NCI-H2227 treated with DMSO at 0.1 percent for 48 hours (cell line): ENCODE data around the gene IFIT3.
"Not testable (repeated sequence)": the region's sequence is repeated elsewhere in the genome, so short reads cannot be mapped to it uniquely, and the experiment has no call there.

Source experiments
- DNase-seq: peaks from one replicate; lab custom pipeline; 2025; lab: John Stamatoyannopoulos, UW

IFIT3 gene

DNA sequence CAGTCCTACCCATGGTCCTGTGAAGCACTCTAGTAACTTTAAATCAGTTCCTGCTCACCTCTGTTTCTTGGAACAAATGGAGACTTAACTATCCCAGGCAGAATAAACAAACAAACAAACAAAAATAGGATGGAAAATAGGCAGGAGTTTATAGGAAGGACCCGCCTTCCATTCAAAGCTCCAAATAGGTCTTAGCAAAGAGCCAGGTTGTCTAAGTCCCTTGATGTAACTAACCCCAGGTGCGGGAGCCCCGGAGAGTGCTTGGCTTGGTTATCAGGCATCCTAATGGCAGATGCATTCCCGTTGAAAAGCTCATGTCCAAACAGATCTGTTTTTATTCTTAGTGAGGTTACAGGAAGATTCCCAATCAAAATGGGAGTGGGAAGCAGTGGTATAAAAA, 23.8 kb upstream of the IFIT3 start:
- no peak for DNase-seq

DNA sequence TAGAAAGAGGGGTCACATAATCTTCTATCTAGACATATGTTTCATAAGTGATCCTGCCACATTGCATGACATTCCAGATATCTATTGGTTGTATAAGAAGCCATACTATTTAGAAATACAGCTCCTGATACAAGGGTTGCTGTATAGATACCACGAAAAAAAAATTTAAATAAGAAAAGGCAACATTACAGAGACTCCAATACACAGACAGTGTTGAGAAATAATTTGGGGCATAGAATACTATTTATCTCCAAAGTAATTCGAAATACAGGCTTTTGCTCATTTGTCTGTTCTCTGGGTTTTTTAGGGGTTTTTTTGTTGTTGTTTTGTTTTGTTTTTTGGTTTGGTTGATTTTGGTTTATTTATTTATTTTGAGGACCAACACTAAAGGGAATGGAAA, 23.4 kb upstream of the IFIT3 start:
- no peak for DNase-seq

DNA sequence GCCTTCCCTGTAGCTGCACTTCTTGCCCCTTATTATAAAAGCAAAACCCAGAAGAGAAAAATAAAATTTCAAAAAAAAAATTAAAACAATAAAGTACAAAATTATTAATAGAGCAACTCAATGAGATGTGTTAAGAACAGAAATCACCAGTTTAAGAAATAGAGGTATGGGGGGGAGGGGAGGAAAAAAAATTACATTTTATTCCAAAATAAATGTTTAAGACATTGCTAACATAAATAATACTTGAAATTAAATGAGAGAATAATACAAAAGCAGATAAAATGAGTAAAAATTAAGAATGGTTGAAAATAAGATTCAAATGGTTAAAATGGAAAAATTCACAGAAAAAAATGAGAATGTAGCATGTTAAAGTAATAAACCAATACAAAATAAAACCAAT, 22.9 kb upstream of the IFIT3 start:
- no peak for DNase-seq

DNA sequence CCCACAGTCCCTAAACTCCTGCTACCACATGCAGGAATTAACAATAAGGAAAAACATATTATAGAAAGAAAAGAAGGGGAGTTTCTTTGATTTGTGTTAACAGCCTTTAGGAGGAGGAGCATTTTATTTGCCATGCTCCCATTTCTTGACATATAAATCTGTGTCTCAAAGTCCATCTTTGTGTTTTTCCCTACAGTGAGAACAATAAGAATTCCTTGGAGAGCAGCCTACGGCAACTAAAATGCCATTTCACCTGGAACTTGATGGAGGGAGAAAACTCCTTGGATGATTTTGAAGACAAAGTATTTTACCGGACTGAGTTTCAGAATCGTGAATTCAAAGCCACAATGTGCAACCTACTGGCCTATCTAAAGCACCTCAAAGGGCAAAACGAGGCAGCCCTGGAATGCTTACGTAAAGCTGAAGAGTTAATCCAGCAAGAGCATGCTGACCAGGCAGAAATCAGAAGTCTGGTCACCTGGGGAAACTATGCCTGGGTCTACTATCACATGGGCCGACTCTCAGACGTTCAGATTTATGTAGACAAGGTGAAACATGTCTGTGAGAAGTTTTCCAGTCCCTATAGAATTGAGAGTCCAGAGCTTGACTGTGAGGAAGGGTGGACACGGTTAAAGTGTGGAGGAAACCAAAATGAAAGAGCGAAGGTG, 21.9 kb upstream of the IFIT3 start:
- DNase-seq, result no peak

DNA sequence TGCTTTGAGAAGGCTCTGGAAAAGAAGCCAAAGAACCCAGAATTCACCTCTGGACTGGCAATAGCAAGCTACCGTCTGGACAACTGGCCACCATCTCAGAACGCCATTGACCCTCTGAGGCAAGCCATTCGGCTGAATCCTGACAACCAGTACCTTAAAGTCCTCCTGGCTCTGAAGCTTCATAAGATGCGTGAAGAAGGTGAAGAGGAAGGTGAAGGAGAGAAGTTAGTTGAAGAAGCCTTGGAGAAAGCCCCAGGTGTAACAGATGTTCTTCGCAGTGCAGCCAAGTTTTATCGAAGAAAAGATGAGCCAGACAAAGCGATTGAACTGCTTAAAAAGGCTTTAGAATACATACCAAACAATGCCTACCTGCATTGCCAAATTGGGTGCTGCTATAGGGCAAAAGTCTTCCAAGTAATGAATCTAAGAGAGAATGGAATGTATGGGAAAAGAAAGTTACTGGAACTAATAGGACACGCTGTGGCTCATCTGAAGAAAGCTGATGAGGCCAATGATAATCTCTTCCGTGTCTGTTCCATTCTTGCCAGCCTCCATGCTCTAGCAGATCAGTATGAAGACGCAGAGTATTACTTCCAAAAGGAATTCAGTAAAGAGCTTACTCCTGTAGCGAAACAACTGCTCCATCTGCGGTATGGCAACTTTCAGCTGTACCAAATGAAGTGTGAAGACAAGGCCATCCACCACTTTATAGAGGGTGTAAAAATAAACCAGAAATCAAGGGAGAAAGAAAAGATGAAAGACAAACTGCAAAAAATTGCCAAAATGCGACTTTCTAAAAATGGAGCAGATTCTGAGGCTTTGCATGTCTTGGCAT, 21.1 kb upstream of the IFIT3 start:
- no peak for DNase-seq

DNA sequence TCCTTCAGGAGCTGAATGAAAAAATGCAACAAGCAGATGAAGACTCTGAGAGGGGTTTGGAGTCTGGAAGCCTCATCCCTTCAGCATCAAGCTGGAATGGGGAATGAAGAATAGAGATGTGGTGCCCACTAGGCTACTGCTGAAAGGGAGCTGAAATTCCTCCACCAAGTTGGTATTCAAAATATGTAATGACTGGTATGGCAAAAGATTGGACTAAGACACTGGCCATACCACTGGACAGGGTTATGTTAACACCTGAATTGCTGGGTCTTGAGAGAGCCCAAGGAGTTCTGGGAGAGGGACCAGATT, 20.6 kb upstream of the IFIT3 start:
- DNase-seq, result no peak

DNA sequence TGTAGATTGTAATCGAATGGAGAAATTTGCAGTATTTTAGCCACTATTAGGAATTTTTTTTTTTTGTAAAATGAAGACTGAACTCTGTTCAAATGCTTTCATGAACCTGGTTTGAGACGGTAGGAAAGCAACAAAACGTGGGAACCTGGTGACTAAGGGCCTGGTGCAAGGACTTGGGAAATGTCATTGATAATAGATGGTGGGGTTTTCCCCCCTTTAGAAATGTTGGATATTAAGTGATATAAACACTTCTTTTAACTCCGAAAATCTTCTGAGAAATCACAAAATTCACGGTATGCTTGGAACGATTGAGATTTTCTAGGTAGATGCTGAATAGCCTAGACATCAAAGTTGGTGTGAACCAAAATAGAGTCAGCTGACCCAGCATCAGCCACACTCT, 19.5 kb upstream of the IFIT3 start:
- no peak for DNase-seq

DNA sequence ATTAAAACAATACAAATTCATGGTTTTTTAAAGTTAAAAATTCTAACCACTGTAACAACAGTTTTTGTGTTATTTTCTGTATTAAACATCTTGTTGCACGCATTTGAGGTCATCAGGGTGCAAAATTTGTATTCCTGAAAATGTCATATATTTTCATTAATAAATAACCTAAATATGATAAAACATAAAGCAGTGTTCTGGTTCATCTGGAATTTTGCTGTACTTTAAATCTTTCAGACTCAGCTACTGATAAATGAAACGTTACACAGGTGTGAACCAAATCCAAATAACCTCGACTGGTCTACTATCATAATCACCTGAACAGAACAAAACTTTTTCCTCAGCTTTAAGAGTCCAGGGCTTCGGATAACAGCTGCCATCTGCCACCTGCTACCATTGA, 19.1 kb upstream of the IFIT3 start:
- no peak for DNase-seq

DNA sequence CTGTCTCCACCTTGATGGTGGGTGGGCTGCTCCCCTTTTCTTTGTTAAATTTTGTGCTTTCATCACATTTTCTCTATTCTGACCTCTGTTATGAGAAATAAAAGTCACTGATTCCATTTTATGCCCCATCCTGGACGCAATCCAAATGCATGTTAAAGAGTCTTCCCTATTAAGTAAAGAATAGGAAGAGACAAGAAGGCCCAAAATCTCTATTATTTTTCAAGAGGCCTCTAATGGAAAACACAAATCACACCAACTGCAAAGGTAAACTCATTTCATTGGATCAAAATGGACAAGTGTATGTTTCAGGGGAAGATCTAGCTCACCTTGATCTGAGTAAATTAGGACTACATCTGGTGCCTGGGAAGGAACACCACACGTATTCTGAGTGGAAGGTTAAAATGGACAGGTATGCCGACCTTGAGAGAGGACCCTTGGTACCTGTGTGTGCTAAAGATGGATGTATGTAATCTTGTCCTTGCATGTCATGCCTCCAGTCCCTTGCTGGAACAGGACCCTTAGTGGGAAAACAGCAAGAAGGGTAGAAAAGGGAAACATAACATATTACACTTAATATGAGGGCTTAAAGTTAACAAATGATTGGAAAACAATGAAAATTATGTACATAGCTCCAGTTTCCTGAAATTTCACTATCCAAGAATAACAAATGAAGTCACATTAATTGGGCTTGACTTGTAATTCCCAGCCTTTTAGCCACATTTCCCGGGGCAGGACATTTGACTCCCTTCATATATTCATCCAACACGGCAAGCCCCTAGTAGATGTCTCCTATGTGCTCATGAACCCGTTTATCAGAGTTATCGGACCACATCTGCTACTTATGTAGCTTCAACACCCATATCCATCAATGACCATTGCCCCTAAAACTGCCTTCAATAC, 18.4 kb upstream of the IFIT3 start:
- no peak for DNase-seq

DNA sequence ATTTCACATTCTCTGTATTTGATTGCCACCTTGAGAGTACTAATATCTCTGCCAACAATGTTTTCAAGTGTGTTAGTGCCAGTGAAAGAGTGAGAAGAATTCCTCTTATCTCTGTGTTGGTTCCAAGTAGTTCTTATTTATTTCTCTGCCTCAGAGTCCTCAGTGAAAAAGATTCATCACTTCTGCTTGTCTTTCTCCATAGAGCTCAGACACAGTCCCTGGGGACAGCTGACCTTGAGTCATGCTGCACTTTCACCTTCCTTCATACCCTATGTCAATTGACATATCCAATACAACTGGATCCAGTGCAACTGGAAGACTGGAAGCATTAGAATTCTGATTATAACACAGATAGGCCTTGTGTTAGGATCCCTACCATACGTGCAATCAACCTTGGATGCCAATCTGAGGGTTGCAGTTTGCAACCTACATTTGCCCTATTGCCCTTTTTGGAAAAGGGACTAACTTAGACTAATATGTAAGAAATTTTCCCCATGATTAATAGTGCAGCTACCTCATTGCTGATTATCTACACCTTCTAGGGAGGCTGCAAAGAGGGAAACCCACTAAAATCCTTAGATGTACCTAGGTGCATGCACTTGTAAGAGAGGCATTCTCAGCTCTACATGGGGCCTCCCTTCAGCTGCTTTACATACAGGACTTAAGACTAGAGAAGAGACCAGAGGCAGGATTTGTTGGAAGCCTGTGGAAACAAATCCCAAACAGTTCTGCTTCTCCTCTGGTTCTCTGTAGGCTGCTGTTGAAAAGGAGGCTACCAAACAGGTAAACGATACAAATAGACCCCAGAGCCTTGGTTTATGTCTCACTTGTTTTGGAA, 17.5 kb upstream of the IFIT3 start:
- DNase-seq, result no peak

DNA sequence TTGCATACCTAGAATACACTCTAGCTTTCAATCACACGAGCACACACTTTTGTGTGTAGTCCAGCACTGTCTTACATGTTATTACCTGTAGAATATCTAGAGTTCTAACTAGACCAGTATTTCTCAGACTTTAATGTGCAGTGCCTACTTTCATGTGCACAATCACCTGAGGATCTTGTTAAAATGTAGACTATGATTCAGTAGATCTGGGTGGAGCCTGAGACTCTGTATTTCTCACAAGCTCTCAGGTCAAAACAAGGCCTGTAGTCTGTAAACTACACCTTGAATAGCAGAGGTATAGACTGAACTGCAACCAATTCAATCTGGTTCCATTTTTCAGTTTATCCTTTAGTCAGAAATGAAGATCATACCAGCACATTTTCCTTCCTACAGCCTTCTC, 14.8 kb upstream of the IFIT3 start:
- DNase-seq, result no peak

DNA sequence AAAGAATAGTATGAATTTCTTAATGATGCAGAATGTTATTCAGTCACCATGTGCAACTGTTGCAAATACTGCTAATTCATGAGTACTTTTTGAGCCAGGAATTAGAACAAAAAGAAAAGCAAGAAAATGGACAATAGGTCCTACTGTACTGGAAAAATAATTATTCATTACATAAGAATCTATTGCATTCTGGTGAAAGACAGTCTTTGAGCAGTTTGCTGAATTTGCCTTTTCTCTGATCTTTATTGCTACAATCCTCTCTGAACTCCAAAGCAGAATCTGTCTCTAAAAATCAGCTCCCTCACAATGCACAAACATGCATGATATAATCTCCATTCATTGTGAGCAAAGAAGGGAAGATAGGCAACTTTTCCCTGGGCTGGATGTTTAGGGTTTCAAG, 13.1 kb upstream of the IFIT3 start:
- DNase-seq, result no peak

DNA sequence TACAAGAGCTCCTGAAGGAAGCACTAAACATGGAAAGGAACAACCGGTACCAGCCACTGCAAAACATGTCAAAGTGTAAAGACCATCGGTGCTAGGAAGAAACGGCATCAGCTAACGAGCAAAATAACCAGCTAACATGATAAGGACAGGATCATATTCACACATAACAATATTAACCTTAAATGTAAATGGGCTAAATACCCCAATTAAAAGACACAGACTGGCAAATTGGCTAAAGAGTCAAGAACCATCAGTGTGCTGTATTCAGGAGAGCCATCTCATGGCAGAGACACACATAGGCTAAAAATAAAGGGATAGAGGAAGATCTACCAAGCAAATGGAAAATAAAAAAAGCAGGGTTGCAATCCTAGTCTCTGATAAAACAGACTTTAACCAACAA, 9.8 kb upstream of the IFIT3 start:
- not testable (repeated sequence) for DNase-seq

DNA sequence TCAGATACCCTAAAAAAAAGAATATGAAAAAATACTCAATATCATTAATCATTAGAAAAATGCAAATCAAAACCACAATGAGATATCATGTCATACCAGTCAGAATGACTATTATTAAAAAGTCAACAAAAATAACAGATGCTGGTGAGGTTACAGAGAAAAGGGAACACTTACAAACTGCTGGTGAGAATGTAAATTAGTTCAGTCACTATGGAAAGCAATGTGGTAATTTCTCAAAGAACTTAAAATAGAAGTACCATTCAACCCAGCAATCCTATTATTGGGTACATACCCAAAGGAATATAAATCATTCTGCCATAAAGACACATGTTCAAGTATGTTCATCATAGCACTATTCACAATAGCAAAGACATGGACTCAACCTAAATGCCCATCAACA, 2.7 kb upstream of the IFIT3 start:
- DNase-seq, result not testable (repeated sequence)

DNA sequence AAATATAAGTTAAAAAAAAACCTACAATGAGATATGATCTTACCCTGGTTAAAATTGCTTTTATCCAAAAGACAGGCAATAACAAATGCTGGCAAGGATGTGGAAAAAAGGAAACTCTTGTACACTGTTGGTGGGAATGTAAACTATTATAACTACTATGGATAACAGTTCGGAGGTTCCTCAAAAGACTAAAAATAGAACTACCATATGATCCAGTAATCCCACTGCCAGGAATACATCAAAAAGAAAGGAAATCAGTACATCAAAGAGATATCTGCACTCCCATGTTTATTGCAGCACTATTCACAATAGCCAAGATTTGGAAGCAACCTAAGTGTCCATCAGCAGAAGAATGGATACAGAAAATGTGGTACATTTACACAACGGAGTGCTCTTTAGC, 1.9 kb upstream of the IFIT3 start:
- not testable (repeated sequence) for DNase-seq

DNA sequence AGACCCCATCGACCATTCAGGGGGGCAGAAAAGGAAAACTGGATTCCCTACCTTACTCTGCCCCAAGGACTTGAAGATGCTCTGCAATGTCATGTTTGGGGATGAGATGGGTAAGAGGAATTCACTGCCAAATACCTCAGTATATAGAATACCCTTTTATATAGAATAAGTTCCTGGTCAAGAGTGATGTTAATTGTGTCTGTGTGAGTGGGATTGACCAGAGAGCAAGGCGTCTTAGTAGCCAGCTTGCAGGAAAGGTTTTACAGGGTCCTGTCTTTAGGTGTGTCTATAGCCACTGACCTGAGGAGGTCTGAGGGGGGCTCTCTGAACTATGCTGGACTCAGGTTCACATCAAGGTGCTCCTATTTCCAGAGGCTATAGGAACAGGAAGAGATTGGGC, 1.4 kb downstream of the IFIT3 start:
- DNase-seq, result no peak

DNA sequence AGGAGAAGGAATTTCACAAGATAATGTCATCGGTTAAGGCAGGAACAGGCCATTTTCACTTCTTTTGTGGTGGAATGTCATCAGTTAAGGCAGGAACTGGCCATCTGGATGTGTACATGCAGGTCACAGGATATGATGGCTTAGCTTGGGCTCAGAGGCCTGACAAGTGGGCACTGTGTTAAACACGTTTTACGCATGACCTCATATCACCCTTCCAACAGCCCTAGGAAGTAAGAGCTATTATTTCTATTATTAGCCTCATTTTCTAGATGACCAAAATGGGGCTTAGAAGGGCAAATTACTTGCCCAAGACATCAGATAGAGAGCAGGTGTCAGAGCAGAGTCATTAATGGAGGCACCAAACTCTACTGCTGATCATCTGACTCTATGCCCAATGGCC, 2.2 kb downstream of the IFIT3 start:
- DNase-seq, result not testable (repeated sequence)

DNA sequence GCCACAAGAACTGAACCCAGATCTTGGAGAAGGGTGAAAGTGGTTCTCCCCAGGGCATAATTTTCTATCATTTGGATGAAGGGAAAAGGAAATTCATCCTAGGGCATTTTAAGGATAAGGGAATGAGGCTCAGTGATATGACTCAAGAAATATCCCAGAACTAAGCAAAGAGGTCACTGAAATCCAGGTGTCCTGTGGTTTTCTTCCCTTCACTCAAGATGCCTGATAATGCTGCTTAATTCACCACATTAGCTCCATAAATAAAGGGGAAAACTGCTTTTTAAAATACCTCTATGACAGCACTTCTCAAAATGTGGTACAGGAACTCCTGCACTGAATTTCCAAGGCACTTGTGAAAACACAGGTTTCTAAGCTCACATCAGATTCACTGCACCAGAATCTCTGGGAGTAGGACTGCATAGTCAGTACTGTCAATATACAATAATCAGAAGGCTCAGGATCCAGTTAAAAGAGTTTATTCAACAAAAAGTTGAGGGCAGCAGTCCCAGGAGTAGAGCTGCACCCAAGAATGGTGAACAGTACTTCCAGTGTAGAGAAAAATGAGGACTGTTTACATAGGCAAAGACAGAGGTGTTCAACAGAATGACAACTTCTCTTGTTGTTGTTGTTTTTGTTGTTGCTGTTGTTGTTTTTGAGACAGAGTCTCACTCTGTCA, 2.9 kb downstream of the IFIT3 start:
- no peak for DNase-seq

DNA sequence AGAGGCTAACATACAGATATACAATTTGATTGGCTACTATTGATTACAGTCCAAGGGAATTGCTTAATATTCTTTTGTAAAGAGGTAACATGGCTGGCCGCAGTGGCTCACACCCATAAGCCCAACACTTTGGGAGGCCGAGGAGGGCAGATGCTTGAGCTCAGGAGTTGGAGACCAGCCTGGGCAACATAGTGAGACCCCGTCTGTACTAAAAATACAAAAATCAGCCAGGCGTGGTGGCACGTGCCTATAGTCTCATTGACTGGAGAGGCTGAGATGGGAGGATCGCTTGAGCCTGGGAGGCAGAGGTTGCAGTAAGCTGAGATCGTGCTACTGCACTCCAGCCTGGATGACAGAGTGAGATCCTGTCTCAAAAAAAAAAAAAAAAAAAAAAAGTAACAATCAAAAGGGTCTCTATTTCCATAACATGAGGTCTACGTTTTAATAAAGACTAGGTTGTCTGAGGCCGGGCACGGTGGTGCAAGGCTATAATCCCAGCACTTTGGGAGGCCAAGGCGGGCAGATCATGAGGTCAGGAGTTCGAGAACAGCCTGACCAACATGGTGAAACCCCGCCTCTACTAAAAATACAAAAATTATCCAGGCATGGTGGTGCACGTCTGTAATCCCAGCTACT, 3.8 kb downstream of the IFIT3 start:
- DNase-seq, result not testable (repeated sequence)

DNA sequence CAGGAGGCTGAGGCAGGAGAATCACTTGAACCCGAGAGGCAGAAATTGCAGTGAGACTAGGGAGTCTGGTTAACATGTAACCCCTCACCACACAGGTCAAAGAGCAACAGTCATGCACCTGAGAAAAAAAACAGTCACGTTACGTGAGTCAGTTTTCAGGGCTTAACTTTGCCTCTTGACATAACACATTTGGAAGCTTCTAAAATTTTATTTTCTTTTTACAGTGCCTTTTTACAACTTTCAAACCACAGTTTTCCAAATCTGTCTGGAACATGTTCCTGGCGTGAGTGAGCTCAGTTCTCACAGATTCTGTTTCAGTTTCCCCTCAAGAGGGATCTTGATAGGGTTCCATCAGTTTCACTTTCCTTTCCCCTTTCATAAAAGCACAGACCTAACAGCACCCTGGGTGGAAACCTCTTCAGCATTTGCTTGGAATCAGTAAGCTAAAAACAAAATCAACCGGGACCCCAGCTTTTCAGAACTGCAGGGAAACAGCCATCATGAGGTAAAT, 4.4 kb downstream of the IFIT3 start:
- no peak for DNase-seq

DNA sequence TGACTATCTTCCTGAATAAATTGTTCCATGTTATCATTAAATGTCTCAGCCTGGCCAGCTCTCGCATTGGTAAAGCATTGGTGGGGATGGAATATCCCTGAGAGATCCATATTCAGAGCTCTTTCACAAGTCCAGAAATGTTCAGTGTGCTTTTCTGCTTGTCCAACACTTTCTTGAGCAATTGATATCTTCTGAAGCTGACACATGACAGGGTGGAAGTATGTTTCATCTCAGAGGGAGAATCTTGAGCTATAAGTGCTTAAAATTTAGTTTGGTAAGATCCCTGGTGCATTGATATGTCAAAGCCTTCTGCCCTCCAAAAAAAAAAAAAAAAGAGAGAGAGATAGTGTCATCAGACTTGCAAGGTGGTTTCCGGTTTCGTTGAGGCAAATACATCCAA, 7.4 kb downstream of the IFIT3 start:
- DNase-seq, result no peak
